ENCODE data around the gene NCMAP.
A peak's percentile ranks its signal among the peaks of the same experiment; 100 is the strongest.

Gene NCMAP

GRCh38 chr1:24620678-24621077, 64.8 kb downstream of the NCMAP start:
- TF ChIP-seq, protein P1, sequence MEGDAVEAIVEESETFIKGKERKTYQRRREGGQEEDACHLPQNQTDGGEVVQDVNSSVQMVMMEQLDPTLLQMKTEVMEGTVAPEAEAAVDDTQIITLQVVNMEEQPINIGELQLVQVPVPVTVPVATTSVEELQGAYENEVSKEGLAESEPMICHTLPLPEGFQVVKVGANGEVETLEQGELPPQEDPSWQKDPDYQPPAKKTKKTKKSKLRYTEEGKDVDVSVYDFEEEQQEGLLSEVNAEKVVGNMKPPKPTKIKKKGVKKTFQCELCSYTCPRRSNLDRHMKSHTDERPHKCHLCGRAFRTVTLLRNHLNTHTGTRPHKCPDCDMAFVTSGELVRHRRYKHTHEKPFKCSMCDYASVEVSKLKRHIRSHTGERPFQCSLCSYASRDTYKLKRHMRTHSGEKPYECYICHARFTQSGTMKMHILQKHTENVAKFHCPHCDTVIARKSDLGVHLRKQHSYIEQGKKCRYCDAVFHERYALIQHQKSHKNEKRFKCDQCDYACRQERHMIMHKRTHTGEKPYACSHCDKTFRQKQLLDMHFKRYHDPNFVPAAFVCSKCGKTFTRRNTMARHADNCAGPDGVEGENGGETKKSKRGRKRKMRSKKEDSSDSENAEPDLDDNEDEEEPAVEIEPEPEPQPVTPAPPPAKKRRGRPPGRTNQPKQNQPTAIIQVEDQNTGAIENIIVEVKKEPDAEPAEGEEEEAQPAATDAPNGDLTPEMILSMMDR (conservative IDR thresholded peaks at IDR 0.05; ENCODE audit: low read depth, low read length) = no peak
- DNase-seq (ENCODE audit: low read depth) = no peak
- H3K4me3 ChIP-seq (ENCODE audit: low read depth, low read length) = no peak overlapping the region

GRCh38 chr1:24621121-24621520, 65.2 kb downstream of the NCMAP start:
- peak; percentile 15 for DNase-seq (ENCODE audit: low read depth)

GRCh38 chr1:24622218-24622617, 66.3 kb downstream of the NCMAP start:
- no peak for DNase-seq (ENCODE audit: low read depth)
- H3K4me3 ChIP-seq (ENCODE audit: low read depth, low read length) = no peak overlapping the region
- TF ChIP-seq, protein P1 (conservative IDR thresholded peaks at IDR 0.05; ENCODE audit: low read depth, low read length) = no peak

More at GRCh38 chr1:24621121-24621520, 65.2 kb downstream of the NCMAP start:
- H3K4me3 ChIP-seq (ENCODE audit: low read depth, low read length) = no peak overlapping the region
- TF ChIP-seq, protein P1 (conservative IDR thresholded peaks at IDR 0.05; ENCODE audit: low read depth, low read length) = no peak

- TF ChIP-seq, protein P1 (conservative IDR thresholded peaks at IDR 0.05; ENCODE audit: low read depth, low read length) = no peak
- no peak for DNase-seq (ENCODE audit: low read depth)
- no peak overlapping the region for H3K4me3 ChIP-seq (ENCODE audit: low read depth, low read length)
Observed at GRCh38 chr1:24632832-24633175, 76.9 kb downstream of the NCMAP start.

DNA sequence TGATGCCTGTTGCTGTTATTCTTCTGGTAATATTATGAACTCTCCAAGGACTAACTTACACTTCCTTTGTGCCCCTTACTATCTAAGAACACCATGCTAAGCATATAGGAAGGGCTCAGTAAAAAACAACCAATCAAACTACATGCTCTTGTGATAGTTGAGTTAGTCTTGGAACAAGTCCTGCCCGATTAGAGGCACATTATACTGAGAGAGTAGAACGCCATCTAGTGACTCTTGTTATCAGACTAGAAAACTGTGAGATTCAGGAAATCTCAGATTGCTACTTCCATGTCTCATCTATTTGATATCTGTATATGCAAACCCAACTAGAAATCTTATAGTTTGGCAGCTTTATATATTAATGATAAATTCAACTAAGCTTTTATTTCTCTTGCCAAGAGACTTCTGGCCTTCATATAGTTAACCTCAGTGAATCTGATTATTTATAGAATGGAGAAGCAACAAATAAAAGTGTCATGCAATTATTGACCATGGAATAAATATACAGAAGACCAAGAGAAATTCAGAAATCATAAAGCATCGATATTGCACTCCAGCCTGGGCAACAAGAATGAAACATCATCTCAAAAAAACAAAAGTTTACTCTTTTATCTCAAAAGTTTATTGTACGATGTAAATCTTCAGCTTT, 79.4 kb downstream of the NCMAP start:
- TF ChIP-seq, protein P1 (conservative IDR thresholded peaks at IDR 0.05; ENCODE audit: low read depth, low read length) = peak; percentile 68
- no peak overlapping the region for H3K4me3 ChIP-seq (ENCODE audit: low read depth, low read length)
- DNase-seq (ENCODE audit: low read depth) = peak; percentile 91

DNA sequence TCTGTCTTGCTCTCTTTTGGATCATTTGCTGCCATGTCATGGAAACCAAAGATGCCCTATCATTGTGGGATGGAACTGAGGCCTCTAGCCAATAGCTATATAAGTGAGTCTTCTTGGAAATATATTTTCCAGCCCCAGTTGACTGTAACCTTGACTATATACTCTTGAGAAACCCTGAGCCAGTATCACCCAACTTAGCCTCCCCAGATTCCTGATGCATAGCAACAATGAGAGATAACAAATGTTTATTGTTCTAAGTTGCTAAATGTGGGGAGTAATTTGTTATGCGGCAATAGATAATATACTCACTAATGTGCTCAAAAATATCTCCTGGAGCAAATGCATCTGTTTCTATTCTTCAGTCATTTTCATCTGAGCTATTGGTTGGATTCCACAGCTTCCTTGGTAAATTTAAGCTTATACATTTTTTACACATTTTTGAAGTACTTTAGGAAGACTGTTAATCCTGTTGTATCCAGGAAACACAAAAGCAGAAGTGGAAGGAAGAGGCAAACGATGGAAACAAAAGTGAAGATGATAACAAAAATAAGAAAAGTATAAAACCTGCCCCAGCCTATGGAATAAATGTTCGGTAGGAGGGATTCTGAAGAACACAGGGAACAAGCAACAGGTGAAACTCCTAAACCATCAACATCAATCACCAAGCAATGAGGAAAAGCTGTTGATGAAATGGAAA, 80.9 kb downstream of the NCMAP start:
- DNase-seq (ENCODE audit: low read depth) = peak; percentile 9
- TF ChIP-seq, protein P1 (conservative IDR thresholded peaks at IDR 0.05; ENCODE audit: low read depth, low read length) = no peak
- H3K4me3 ChIP-seq (ENCODE audit: low read depth, low read length) = no peak overlapping the region

GRCh38 chr1:24639094-24639493, 83.2 kb downstream of the NCMAP start:
- H3K4me3 ChIP-seq (ENCODE audit: low read depth, low read length) = no peak overlapping the region
- no peak for DNase-seq (ENCODE audit: low read depth)
- TF ChIP-seq, protein P1 (conservative IDR thresholded peaks at IDR 0.05; ENCODE audit: low read depth, low read length) = no peak
